Karpas-422 (cell line): ENCODE results near the gene OR4C45. TPM values are rescaled to one million over a fixed set of nuclear protein-coding genes. Genes with fewer than 3 reads are reported as not detected.
"Not testable (repeated sequence)": the region's sequence is repeated elsewhere in the genome, so short reads cannot be mapped to it uniquely, and the experiment has no call there.

Experiments used
- DNase-seq: peaks from one replicate; pipeline ENCODE4 v3.0.0-alpha.2; 2015
- H2AFZ ChIP-seq: fragments of 200-600 bp; sonication (generic); 2 replicates; pipeline ENCODE4 v1.6.1; 2014; ENCODE audit warnings: antibody characterized with exemption, low read length, mixed read lengths
- H3K27ac ChIP-seq: fragments of 200-600 bp; sonication (generic); 2 replicates; pipeline ENCODE4 v1.5.1; 2014; ENCODE audit warnings: mild to moderate bottlenecking, low read length, moderate library complexity
- H3K27me3 ChIP-seq: fragments of 200-600 bp; sonication (generic); 2 replicates; pipeline ENCODE4 v1.6.1; 2014; ENCODE audit warnings: low read length, mixed read lengths
- H3K36me3 ChIP-seq: fragments of 200-600 bp; sonication (generic); 2 replicates; pipeline ENCODE4 v1.6.1; 2014; ENCODE audit warnings: low read length, mixed read lengths; ENCODE audit not compliant: insufficient read depth
- H3K4me1 ChIP-seq: fragments of 200-600 bp; sonication (generic); 2 replicates; pipeline ENCODE4 v1.6.1; 2014; ENCODE audit warnings: mild to moderate bottlenecking, low read length, mixed read lengths
- H3K4me2 ChIP-seq: fragments of 200-600 bp; sonication (generic); 2 replicates; pipeline ENCODE4 v1.6.1; 2014; ENCODE audit warnings: low read length, low read depth, mild to moderate bottlenecking; ENCODE audit not compliant: poor library complexity, severe bottlenecking
- H3K4me3 ChIP-seq: fragments of 200-600 bp; sonication (generic); 2 replicates; pipeline ENCODE4 v1.5.1; 2014; ENCODE audit warnings: mild to moderate bottlenecking, antibody characterized with exemption, low read length, mixed read lengths
- H3K79me2 ChIP-seq: fragments of 200-600 bp; sonication (generic); 2 replicates; pipeline ENCODE4 v1.6.1; 2014; ENCODE audit warnings: mild to moderate bottlenecking, low read length, mixed read lengths
- H3K9ac ChIP-seq: fragments of 200-600 bp; sonication (generic); 2 replicates; pipeline ENCODE4 v1.6.0; 2014; ENCODE audit warnings: low read length
- H3K9me2 ChIP-seq: fragments of 200-600 bp; sonication (generic), shearing (Covaris generic); replicated peaks from 2 replicates; pipeline ENCODE4 v1.6.0; 2014; ENCODE audit warnings: mild to moderate bottlenecking, low read length, moderate library complexity; ENCODE audit not compliant: insufficient read depth
- H3K9me3 ChIP-seq: fragments of 300-700, 200-600 bp; sonication (generic); 2 replicates; pipeline ENCODE4 v1.6.1; 2014; ENCODE audit warnings: low read length, mixed read lengths
- H4K20me1 ChIP-seq: fragments of 200-600 bp; sonication (generic); 2 replicates; pipeline ENCODE4 v1.6.1; 2014; ENCODE audit warnings: mild to moderate bottlenecking, antibody characterized with exemption, low read length, low read depth; ENCODE audit not compliant: insufficient read depth
- total RNA-seq: library from RNA; depleted of rRNA; stranded (reverse); fragments of >200 nt; shearing (Covaris generic); gene quantifications from 2 replicates; pipeline ENCODE4 v1.2.3, GENCODE V29; 2014; ENCODE audit warnings: low replicate concordance

Gene OR4C45
- total RNA-seq, 1 experiment from 2014 or later: not detected

GRCh38 chr11:50071584-50072225, 39.0 kb downstream of the OR4C45 start:
- Histone ChIP-seq H3K4me3 (no peak overlapping the region), H4K20me1 (no peaks in the 10 kb centered on the region), H3K9ac (no peak overlapping the region), H3K4me1 (no peaks in the 10 kb centered on the region), H3K27ac (no peak overlapping the region), H3K4me2 (no peak overlapping the region), H2AFZ (no peak overlapping the region), H3K36me3 (no peaks in the 10 kb centered on the region), H3K9me3 (no peaks in the 10 kb centered on the region), H3K9me2 (no peaks in the 10 kb centered on the region), H3K27me3 (no peaks in the 10 kb centered on the region), H3K79me2 (no peaks in the 10 kb centered on the region)
- no peak for DNase-seq

DNA sequence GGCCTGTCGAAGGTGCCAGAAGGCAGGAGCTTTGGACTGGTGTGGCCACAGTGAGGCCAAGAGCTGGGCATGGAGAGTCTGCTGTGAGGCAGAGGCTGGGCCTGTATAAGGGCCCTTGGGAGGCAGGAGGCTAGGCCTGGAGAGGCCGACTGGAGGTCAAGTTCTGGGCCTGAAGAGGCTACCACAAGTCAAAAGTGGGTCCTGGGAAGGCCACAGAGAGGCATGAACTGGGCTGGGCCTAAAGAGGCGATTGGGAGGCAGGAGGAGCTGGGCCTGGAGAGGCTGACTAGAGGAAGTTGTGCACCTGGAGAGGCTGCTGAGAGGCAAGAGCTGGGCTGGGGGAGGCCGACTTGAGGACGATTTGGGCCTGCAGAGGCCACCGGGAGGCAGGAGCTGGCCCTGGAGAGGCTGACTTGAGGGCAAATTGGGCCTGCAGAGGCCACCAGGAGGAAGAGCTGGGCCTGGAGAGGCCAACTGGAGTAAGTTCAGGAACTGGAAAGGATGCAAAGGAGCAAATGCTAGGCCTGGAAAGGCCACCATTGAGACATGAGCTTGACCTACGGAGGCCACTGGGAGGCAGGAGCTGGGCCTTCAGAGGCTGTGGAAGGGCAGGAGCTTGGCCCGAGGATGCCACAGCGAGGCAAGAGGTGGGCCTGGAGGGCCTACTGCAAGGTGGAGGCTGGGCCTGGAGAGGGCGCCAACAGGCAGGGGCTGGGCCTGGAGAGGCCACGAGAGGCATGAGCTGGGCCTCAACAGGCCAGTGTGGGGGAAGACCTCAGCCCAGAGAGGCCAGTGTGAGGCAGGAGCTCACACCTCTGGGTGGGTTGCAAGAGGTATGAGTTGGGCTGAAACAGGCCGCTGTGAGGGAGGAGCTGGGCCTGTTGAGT, 39.8 kb downstream of the OR4C45 start:
- no peak overlapping the region for H3K9ac ChIP-seq

DNA sequence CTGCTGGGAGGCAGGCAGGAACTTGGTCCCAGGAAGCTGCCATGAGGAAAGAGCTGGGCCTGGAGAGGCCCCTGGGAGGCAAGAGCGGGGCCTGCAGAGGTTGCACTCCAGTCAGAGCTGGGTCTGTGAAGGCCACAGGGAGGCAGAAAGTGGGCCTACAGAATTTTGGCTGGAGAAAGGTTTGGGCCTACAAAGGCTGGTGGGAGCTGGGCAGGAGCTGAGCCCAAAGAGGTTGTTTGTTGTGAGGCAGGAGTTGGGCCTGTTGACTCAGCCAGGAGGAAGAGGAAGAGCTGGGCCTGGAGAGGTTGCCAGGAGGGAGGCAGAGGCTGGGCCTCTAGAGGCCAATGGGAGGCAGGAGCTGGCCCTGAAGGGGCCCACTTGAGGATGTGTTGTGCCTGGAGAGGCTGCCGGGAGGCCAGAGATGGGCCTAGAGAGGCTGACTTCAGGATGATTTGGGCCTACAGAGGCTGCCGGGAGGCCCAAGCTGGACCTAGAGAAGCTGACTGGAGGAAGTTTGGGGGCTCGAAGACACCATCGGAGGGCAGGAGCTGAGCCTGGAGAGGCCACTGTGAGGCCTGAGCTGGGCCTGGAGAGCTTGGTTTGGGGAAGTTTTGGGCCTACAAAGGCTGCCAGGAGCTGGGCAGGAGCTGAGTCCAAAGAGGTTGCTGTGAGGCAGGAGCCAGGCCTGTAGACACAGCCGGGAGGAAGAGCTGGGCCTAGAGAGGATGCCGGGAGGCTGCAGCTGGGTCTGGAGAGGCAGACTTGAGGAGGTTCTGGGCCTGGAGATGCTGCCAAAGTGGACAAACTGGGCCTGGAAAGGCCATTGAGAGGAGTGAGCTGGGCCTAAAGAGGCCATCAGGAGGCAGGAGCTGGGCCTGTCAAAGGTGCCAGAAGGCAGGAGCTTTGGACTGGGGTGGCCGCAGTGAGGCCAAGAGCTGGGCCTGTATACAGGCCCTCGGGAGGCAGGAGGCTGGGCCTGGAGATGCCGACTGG, 40.7 kb downstream of the OR4C45 start:
- no peak overlapping the region for H3K4me2 ChIP-seq
- no peaks in the 10 kb centered on the region for H3K9me2 ChIP-seq
- H3K27me3 ChIP-seq: no peaks in the 10 kb centered on the region
- no peak overlapping the region for H3K9ac ChIP-seq
- no peak for DNase-seq
- H4K20me1 ChIP-seq: no peaks in the 10 kb centered on the region
- no peak overlapping the region for H3K27ac ChIP-seq
- no peak overlapping the region; the same call in 1 of the 2 replicates for H2AFZ ChIP-seq
- H3K79me2 ChIP-seq: no peaks in the 10 kb centered on the region
- no peaks in the 10 kb centered on the region for H3K9me3 ChIP-seq
- H3K4me3 ChIP-seq: no peak overlapping the region
- no peaks in the 10 kb centered on the region for H3K4me1 ChIP-seq
- no peaks in the 10 kb centered on the region for H3K36me3 ChIP-seq

More for the DNA sequence above, 39.8 kb downstream of the OR4C45 start:
- no peak for DNase-seq
- Histone ChIP-seq H3K9me2 (no peaks in the 10 kb centered on the region), H3K27ac (no peak overlapping the region), H3K4me1 (no peaks in the 10 kb centered on the region), H3K4me2 (no peak overlapping the region), H3K27me3 (no peaks in the 10 kb centered on the region), H3K9me3 (no peaks in the 10 kb centered on the region), H2AFZ (no peak overlapping the region), H4K20me1 (no peaks in the 10 kb centered on the region), H3K79me2 (no peaks in the 10 kb centered on the region), H3K4me3 (no peak overlapping the region), H3K36me3 (no peaks in the 10 kb centered on the region)

DNA sequence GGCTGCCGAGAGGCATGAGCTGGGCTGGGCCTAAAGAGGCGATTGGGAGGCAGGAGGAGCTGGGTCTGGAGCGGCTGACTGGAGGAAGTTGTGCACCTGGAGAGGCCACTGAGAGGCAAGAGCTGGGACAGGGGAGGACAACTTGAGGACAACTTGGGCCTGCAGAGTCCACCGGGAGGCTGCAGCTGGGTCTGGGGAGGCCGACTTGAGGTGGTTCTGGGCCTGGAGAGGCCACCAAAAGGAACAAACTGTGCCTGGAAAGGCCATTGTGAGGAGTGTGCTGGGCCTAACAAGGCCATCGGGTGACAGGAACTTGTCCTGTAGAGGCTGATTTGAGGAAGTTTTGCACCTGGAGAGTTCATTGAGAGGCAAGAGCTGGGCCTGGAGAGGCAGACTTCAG, 41.5 kb downstream of the OR4C45 start:
- DNase-seq: no peak
- Histone ChIP-seq H3K4me2 (no peak overlapping the region), H3K79me2 (no peaks in the 10 kb centered on the region), H3K27me3 (no peaks in the 10 kb centered on the region), H3K27ac (no peak overlapping the region), H3K9me2 (no peaks in the 10 kb centered on the region), H2AFZ (peak overlapping the region; percentile 50), H3K4me3 (no peak overlapping the region), H3K9me3 (no peaks in the 10 kb centered on the region), H3K36me3 (no peaks in the 10 kb centered on the region), H3K9ac (no peak overlapping the region), H4K20me1 (no peaks in the 10 kb centered on the region), H3K4me1 (no peaks in the 10 kb centered on the region)

GRCh38 chr11:50075856-50076255, 43.2 kb downstream of the OR4C45 start:
- Histone ChIP-seq H2AFZ (no peak overlapping the region), H3K27me3 (no peaks in the 10 kb centered on the region), H3K9ac (no peak overlapping the region), H3K9me2 (no peaks in the 10 kb centered on the region), H3K4me3 (no peak overlapping the region), H3K27ac (no peak overlapping the region), H4K20me1 (no peaks in the 10 kb centered on the region), H3K36me3 (no peaks in the 10 kb centered on the region), H3K9me3 (no peaks in the 10 kb centered on the region), H3K4me2 (no peak overlapping the region), H3K79me2 (no peaks in the 10 kb centered on the region), H3K4me1 (no peaks in the 10 kb centered on the region)
- DNase-seq: no peak

GRCh38 chr11:50077526-50077925, 44.9 kb downstream of the OR4C45 start:
- Histone ChIP-seq H3K27me3 (no peaks in the 10 kb centered on the region), H3K79me2 (no peaks in the 10 kb centered on the region), H3K9me2 (no peaks in the 10 kb centered on the region), H3K4me3 (no peak overlapping the region), H3K9me3 (no peaks in the 10 kb centered on the region), H2AFZ (peak overlapping the region; percentile 81; the same call in 1 of the 2 replicates), H3K36me3 (no peaks in the 10 kb centered on the region), H3K4me1 (no peaks in the 10 kb centered on the region), H3K27ac (no peak overlapping the region), H3K9ac (no peak overlapping the region), H4K20me1 (no peaks in the 10 kb centered on the region), H3K4me2 (no peak overlapping the region)
- no peak for DNase-seq

- H4K20me1 ChIP-seq: no peaks in the 10 kb centered on the region
- no peak overlapping the region for H3K4me2 ChIP-seq
- DNase-seq: no peak
- no peaks in the 10 kb centered on the region for H3K4me1 ChIP-seq
- H3K9me3 ChIP-seq: no peaks in the 10 kb centered on the region
- no peak overlapping the region for H3K9ac ChIP-seq
- no peak overlapping the region for H2AFZ ChIP-seq
- no peaks in the 10 kb centered on the region for H3K27me3 ChIP-seq
- H3K27ac ChIP-seq: no peak overlapping the region
- H3K79me2 ChIP-seq: no peaks in the 10 kb centered on the region
- H3K36me3 ChIP-seq: no peaks in the 10 kb centered on the region
- H3K9me2 ChIP-seq: no peaks in the 10 kb centered on the region
- no peak overlapping the region for H3K4me3 ChIP-seq
These were observed 45.3 kb downstream of the OR4C45 start for GRCh38 chr11:50078001-50078400.

GRCh38 chr11:50078946-50079345, 46.3 kb downstream of the OR4C45 start:
- DNase-seq, H3K4me3 ChIP-seq, H3K27me3 ChIP-seq, H3K9me2 ChIP-seq, H2AFZ ChIP-seq, H3K4me1 ChIP-seq, H3K4me2 ChIP-seq, H3K36me3 ChIP-seq, H3K79me2 ChIP-seq, H3K27ac ChIP-seq, H3K9me3 ChIP-seq, H3K9ac ChIP-seq, H4K20me1 ChIP-seq: not testable (repeated sequence)
